PFSK-1 (cell line): ENCODE measurements around the gene CA5B.

Experiments
- FOXP2 ChIP-seq: optimal IDR thresholded peaks from 2 replicates; pipeline ENCODE3; 2011; ENCODE audit warnings: borderline replicate concordance, control low read depth, inconsistent platforms; ENCODE audit not compliant: insufficient read depth; ENCODE audit errors: extremely low read length, extremely low read depth
- POLR2AphosphoS5 ChIP-seq: IDR thresholded peaks from 2 replicates; pipeline ENCODE4 v1.6.1; 2012; ENCODE audit warnings: low read depth, mild to moderate bottlenecking, control low read depth, low read length, moderate library complexity
- REST ChIP-seq, 2 experiments: IDR thresholded peaks; 2 replicates each; pipeline versions ENCODE4 v1.6.1 to v1.8.0; 2011 to 2012; ENCODE audit warnings: low read depth in 2 of 2, low read length in 2 of 2, control low read depth in 1 of 2, inconsistent platforms in 1 of 2, mild to moderate bottlenecking in 1 of 2, moderate library complexity in 1 of 2; ENCODE audit not compliant: insufficient read depth in 1 of 2
- SIN3A ChIP-seq: IDR thresholded peaks from 2 replicates; pipeline ENCODE4 v1.6.1; 2012; ENCODE audit warnings: mild to moderate bottlenecking, low read length, moderate library complexity, borderline replicate concordance; ENCODE audit not compliant: insufficient read depth
- TAF1 ChIP-seq: IDR thresholded peaks from 2 replicates; pipeline ENCODE4 v1.6.1; 2012; ENCODE audit warnings: low read length, control low read depth, borderline replicate concordance; ENCODE audit not compliant: insufficient read depth

The CA5B gene

GRCh38 chrX:15808254-15808653, 70.2 kb downstream of the CA5B start:
- no peak for TF ChIP-seq POLR2AphosphoS5
- no peak for TF ChIP-seq TAF1
- no peak for TF ChIP-seq FOXP2
- TF ChIP-seq REST (IDR thresholded peaks at IDR 0.05; ENCODE audit: insufficient read depth in 1 of 2, low read depth in 2 of 2, low read length in 2 of 2) = no peak
- no peak for TF ChIP-seq SIN3A

- TF ChIP-seq POLR2AphosphoS5 (no peak), TAF1 (no peak), SIN3A (no peak), REST (IDR thresholded peaks at IDR 0.05; ENCODE audit: insufficient read depth in 1 of 2, low read depth in 2 of 2, low read length in 2 of 2) (no peak), FOXP2 (no peak)
These were observed 74.3 kb downstream of the CA5B start for GRCh38 chrX:15812192-15812938.

- TF ChIP-seq POLR2AphosphoS5 = no peak
- TF ChIP-seq REST (IDR thresholded peaks at IDR 0.05; ENCODE audit: insufficient read depth in 1 of 2, low read depth in 2 of 2, low read length in 2 of 2) = no peak
- no peak for TF ChIP-seq SIN3A
- no peak for TF ChIP-seq TAF1
- no peak for TF ChIP-seq FOXP2
These were observed 75.3 kb downstream of the CA5B start for GRCh38 chrX:15813416-15813815.

- no peak for TF ChIP-seq REST (IDR thresholded peaks at IDR 0.05; ENCODE audit: insufficient read depth in 1 of 2, low read depth in 2 of 2, low read length in 2 of 2)
- no peak for TF ChIP-seq POLR2AphosphoS5
- TF ChIP-seq SIN3A = no peak
- TF ChIP-seq FOXP2 = no peak
- TF ChIP-seq TAF1 = no peak
These were observed 76.8 kb downstream of the CA5B start for GRCh38 chrX:15814771-15815365.
